HEK293 (cell line): ENCODE measurements around the gene SAC3D1.
"Not testable (repeated sequence)": the region's sequence is repeated elsewhere in the genome, so short reads cannot be mapped to it uniquely, and the experiment has no call there.

Source experiments
- CTCF ChIA-PET: fragments of 350-600 bp; formaldehyde crosslinking; extraction: SDS; loops from one replicate; lab custom pipeline; 2021; ENCODE audit warnings: antibody characterized with exemption; lab: Yijun Ruan, JAX
- POLR2A ChIA-PET: fragments of 300-600 bp; formaldehyde crosslinking; extraction: SDS; loops from one replicate; lab custom pipeline; 2020; ENCODE audit warnings: antibody characterized with exemption, inconsistent platforms; lab: Yijun Ruan, JAX
- H3K27ac ChIP-seq: fragments of 200-500 bp; sonication (Bioruptor generic); 2 replicates; pipeline ENCODE4 v1.5.1; 2014; ENCODE audit warnings: low read depth, low read length, control low read depth, inconsistent platforms; ENCODE audit errors: extremely low read depth
- H3K36me3 ChIP-seq, 2 experiments: fragments of 200-500 bp in 1 of 2; sonication (Bioruptor generic) in 1 of 2; 1 replicate in 1 of 2; 2 replicates in 1 of 2; pipeline ENCODE4 v1.5.1; 2014 to 2017; ENCODE audit warnings: inconsistent platforms in 2 of 2, low read length in 2 of 2; ENCODE audit not compliant: control insufficient read depth in 2 of 2, insufficient read depth in 1 of 2
- H3K4me1 ChIP-seq: fragments of 200-500 bp; sonication (Bioruptor generic); 2 replicates; pipeline ENCODE4 v1.5.1; 2014; ENCODE audit warnings: mild to moderate bottlenecking, low read length, inconsistent platforms; ENCODE audit not compliant: control insufficient read depth, insufficient read depth
- H3K4me3 ChIP-seq: 2 replicates; pipeline ENCODE4 v1.5.1; 2011; ENCODE audit warnings: low read depth, mild to moderate bottlenecking, control low read depth, low read length, moderate library complexity
- H3K9me3 ChIP-seq: fragments of 200-500 bp; sonication (Bioruptor generic); 2 replicates; pipeline ENCODE4 v1.5.1; 2014; ENCODE audit warnings: low read depth, low read length, inconsistent platforms; ENCODE audit not compliant: control insufficient read depth, insufficient read depth
- ELK4 ChIP-seq: IDR thresholded peaks from 2 replicates; pipeline ENCODE4 v1.6.1; 2011; ENCODE audit warnings: mild to moderate bottlenecking, low read depth, low read length, borderline replicate concordance
- KLF17 ChIP-seq: fragments of 450-650 bp; formaldehyde crosslinking; IDR thresholded peaks from 2 replicates; pipeline ENCODE4 v1.5.1; 2016; ENCODE audit warnings: missing biosample characterization, missing genetic modification characterization
- KLF8 ChIP-seq: fragments of 450-650 bp; formaldehyde crosslinking; IDR thresholded peaks from 2 replicates; pipeline ENCODE4 v1.5.1; 2016; ENCODE audit warnings: missing biosample characterization, missing genetic modification characterization
- PRDM1 ChIP-seq: fragments of 450-650 bp; formaldehyde crosslinking; IDR thresholded peaks from 2 replicates; pipeline ENCODE4; 2016; ENCODE audit warnings: missing biosample characterization, missing genetic modification characterization
- PRDM6 ChIP-seq: fragments of 450-650 bp; formaldehyde crosslinking; IDR thresholded peaks from 2 replicates; pipeline ENCODE4 v1.5.1; 2017; ENCODE audit warnings: missing biosample characterization, missing genetic modification characterization
- REST ChIP-seq: fragments of 450-650 bp; formaldehyde crosslinking; IDR thresholded peaks from 2 replicates; pipeline ENCODE4 v1.5.1; 2016; ENCODE audit warnings: missing biosample characterization, missing genetic modification characterization
- SP7 ChIP-seq: fragments of 450-650 bp; formaldehyde crosslinking; IDR thresholded peaks from 2 replicates; pipeline ENCODE4 v1.5.1; 2016; ENCODE audit warnings: missing biosample characterization, missing genetic modification characterization
- TCF7L2 ChIP-seq: IDR thresholded peaks from 2 replicates; pipeline ENCODE4 v1.6.1; 2011; ENCODE audit warnings: low read depth, mild to moderate bottlenecking, inconsistent platforms, low read length, moderate library complexity, borderline replicate concordance
- ZNF121 ChIP-seq: fragments of 450-650 bp; formaldehyde crosslinking; IDR thresholded peaks from 2 replicates; pipeline ENCODE4 v1.5.1; 2016; ENCODE audit warnings: missing biosample characterization, missing genetic modification characterization
- ZNF302 ChIP-seq: fragments of 450-650 bp; formaldehyde crosslinking; IDR thresholded peaks from 2 replicates; pipeline ENCODE4 v1.5.1; 2016; ENCODE audit warnings: missing biosample characterization, missing genetic modification characterization, low read depth
- ZNF311 ChIP-seq: fragments of 450-650 bp; formaldehyde crosslinking; IDR thresholded peaks from 2 replicates; pipeline ENCODE4 v1.5.1; 2017; ENCODE audit warnings: missing biosample characterization, missing genetic modification characterization, borderline replicate concordance
- ZNF449 ChIP-seq: fragments of 450-650 bp; formaldehyde crosslinking; IDR thresholded peaks from 2 replicates; pipeline ENCODE4 v1.5.1; 2017; ENCODE audit warnings: missing biosample characterization, mild to moderate bottlenecking, missing genetic modification characterization, moderate library complexity
- ZNF654 ChIP-seq: fragments of 450-650 bp; formaldehyde crosslinking; IDR thresholded peaks from 2 replicates; pipeline ENCODE4 v1.5.1; 2016; ENCODE audit warnings: low read depth, missing biosample characterization, missing genetic modification characterization

SAC3D1 gene

GRCh38 chr11:65003282-65003681 lies 37.7 kb upstream of the SAC3D1 start:
- no peaks in the 10 kb centered on the region for H3K4me1 ChIP-seq
- no peaks in the 10 kb centered on the region for H3K36me3 ChIP-seq
- POLR2A ChIA-PET, result interaction anchor here (0.5 kb wide), 1 partner anchor 22 kb away, joined by 4 read pairs; no protein-coding TSS in a partner anchor
- TF ChIP-seq KLF8 (tag by site-specific recombination) (no peak), REST (tag by site-specific recombination) (peak; percentile 97), ELK4 (no peak), PRDM1 (no peak), ZNF302 (tag by site-specific recombination) (no peak), PRDM6 (tag by site-specific recombination) (no peak), SP7 (tag by site-specific recombination) (no peak), ZNF654 (tag by site-specific recombination) (no peak), KLF17 (tag by site-specific recombination) (no peak), ZNF449 (tag by site-specific recombination) (0 out of 2 replicates have a peak, but pooled peaks have one; percentile 36), TCF7L2 (no peak), ZNF311 (tag by site-specific recombination) (no peak)
- CTCF ChIA-PET, result interaction anchor here (0.6 to 2.5 kb wide), 5 partner anchors 10 to 157 kb away, joined by 3 to 9 read pairs (median 3); no protein-coding TSS in a partner anchor
- no peaks in the 10 kb centered on the region for H3K9me3 ChIP-seq
- H3K4me3 ChIP-seq, result no peak overlapping the region
- no peak overlapping the region for H3K27ac ChIP-seq

GRCh38 chr11:65003968-65004367 lies 37.0 kb upstream of the SAC3D1 start:
- H3K27ac ChIP-seq, POLR2A ChIA-PET, H3K9me3 ChIP-seq, H3K4me1 ChIP-seq, H3K4me3 ChIP-seq, H3K36me3 ChIP-seq: not testable (repeated sequence)
- CTCF ChIA-PET, result interaction anchor here (0.6 to 2.1 kb wide), 5 partner anchors 9 to 157 kb away, joined by 3 to 9 read pairs (median 3); no protein-coding TSS in a partner anchor
- peak; percentile 82 for TF ChIP-seq ZNF121 (tag by site-specific recombination)
- TF ChIP-seq, all 188 proteins: peak for 1; not testable (repeated sequence) for 187
